ENCODE measurements around the gene DLD. TPM values are rescaled to one million over a fixed set of nuclear protein-coding genes. Genes with fewer than 3 reads are reported as not detected.

Gene DLD
- total RNA-seq, 1 donor from 2014 or later, result 59.8 TPM

DNA sequence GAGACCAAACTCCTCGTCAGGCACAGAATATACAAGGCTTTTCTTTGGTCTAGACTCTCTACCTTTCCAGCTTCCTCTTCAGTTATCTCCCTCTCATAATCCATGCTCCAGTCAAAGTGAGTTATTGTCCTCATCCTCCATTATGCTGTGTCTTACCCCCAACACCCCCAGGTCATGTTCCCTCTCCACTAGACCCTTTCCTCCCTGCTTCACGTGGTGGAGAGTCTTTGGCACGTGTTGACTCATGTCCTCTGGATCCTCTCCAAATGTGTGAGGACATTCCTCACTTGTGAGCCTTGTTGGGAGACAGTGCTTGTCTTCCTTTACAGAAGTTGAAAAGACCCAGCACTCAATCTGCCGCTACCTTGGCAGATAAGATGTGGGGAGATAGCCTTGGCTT is 36.0 kb upstream of the DLD start:
- H3K27me3 Mint-ChIP-seq (ENCODE audit: unreplicated experiment), result peaks cover 36% of the 10 kb centered on the region
- DNase-seq (ENCODE audit: extremely low spot score, unreplicated experiment), result no peak
- no peaks in the 10 kb centered on the region for H3K36me3 Mint-ChIP-seq (ENCODE audit: unreplicated experiment)
- no peak overlapping the region for H3K27ac Mint-ChIP-seq (ENCODE audit: unreplicated experiment)
- H3K4me1 Mint-ChIP-seq (ENCODE audit: unreplicated experiment), result peaks cover 7% of the 10 kb centered on the region
- TF ChIP-seq, protein P1, sequence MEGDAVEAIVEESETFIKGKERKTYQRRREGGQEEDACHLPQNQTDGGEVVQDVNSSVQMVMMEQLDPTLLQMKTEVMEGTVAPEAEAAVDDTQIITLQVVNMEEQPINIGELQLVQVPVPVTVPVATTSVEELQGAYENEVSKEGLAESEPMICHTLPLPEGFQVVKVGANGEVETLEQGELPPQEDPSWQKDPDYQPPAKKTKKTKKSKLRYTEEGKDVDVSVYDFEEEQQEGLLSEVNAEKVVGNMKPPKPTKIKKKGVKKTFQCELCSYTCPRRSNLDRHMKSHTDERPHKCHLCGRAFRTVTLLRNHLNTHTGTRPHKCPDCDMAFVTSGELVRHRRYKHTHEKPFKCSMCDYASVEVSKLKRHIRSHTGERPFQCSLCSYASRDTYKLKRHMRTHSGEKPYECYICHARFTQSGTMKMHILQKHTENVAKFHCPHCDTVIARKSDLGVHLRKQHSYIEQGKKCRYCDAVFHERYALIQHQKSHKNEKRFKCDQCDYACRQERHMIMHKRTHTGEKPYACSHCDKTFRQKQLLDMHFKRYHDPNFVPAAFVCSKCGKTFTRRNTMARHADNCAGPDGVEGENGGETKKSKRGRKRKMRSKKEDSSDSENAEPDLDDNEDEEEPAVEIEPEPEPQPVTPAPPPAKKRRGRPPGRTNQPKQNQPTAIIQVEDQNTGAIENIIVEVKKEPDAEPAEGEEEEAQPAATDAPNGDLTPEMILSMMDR (IDR thresholded peaks at IDR 0.05), result no peak
- H3K9me3 Mint-ChIP-seq (ENCODE audit: unreplicated experiment), result no peaks in the 10 kb centered on the region
- no peak overlapping the region for H3K4me3 Mint-ChIP-seq (ENCODE audit: unreplicated experiment)

DNA sequence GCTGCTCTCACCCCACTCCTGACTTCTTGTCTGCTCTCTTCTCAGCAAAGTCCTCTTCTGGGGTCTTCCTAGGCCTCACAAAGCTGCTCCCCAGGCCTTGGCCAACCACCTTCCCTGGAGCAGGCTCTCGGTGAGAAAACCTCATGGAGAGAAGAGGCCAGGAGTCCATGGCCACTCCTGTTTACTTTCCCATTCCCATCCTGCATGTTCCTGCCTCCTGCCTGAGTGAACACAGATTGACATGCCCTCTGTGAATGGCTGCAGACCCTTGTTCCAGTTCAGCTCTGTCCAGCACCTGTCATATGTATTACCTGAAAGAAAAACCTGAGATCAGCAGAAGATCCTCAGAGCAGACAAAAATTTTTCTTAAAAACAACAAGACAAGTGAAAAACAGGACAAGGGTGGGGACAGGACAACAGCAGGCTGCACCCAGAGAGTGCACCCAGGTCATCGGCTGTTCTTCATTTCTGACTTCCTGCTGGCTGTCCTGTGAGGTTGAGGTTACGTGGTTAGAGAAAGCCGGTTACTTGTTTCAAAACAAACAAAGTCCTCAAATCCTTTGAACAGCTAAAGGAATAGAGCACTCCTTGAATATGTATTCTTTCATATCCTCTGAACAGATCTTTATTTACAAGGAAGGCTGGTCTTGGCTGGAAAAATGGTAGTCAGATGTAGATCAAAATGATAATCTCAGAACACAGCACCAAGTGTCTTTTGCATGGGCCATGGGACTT is 34.0 kb upstream of the DLD start:
- TF ChIP-seq, protein P1 (IDR thresholded peaks at IDR 0.05), result no peak
- peaks cover 10% of the 10 kb centered on the region for H3K4me1 Mint-ChIP-seq (ENCODE audit: unreplicated experiment)
- H3K27me3 Mint-ChIP-seq (ENCODE audit: unreplicated experiment), result peaks cover 47% of the 10 kb centered on the region
- no peak for DNase-seq (ENCODE audit: extremely low spot score, unreplicated experiment)
- H3K9me3 Mint-ChIP-seq (ENCODE audit: unreplicated experiment), result no peaks in the 10 kb centered on the region
- H3K27ac Mint-ChIP-seq (ENCODE audit: unreplicated experiment), result no peak overlapping the region
- H3K36me3 Mint-ChIP-seq (ENCODE audit: unreplicated experiment), result no peaks in the 10 kb centered on the region
- no peak overlapping the region for H3K4me3 Mint-ChIP-seq (ENCODE audit: unreplicated experiment)

DNA sequence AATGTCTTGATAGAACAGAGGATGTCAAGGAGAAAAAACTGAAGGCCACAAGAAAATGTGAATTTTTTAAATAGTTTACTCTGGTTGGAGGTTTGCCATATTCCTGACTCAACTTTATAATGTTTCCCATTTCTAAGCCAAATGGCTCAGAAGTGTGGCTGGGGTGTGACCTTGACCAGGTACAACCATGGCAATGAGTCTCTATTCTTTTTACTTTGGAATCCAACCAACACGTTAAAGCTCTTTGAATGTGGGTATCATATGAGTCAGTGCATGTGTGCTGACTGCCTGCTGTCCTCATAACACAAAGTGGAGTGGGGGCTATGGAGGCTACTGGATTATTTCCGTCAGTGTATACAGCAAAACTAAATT is 33.5 kb upstream of the DLD start:
- Mint-ChIP-seq H3K4me1 (ENCODE audit: unreplicated experiment) (peaks cover 10% of the 10 kb centered on the region), H3K36me3 (ENCODE audit: unreplicated experiment) (no peaks in the 10 kb centered on the region), H3K27ac (ENCODE audit: unreplicated experiment) (no peak overlapping the region), H3K9me3 (ENCODE audit: unreplicated experiment) (no peaks in the 10 kb centered on the region), H3K27me3 (ENCODE audit: unreplicated experiment) (peaks cover 44% of the 10 kb centered on the region), H3K4me3 (ENCODE audit: unreplicated experiment) (no peak overlapping the region)
- TF ChIP-seq, protein P1 (IDR thresholded peaks at IDR 0.05), result no peak
- DNase-seq (ENCODE audit: extremely low spot score, unreplicated experiment), result no peak

DNA sequence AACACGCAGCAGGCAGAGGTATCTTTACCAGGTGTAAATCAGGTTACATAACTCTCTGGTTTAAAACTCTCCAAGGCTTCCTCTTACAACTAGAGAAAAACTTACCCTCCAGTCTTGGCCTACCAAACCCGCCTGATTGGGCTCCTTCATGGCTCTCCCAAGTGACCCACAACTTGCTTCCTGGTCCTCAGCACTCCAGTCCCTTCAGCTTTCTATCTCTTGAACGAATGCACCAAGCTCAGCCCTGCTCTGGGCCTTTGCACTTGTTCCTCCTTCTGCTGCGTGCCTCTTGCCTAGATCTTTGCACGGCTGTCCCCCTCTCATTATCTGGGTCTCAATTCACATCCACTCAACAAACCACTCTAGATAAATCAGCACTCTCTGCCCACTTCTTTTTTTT is 32.7 kb upstream of the DLD start:
- Mint-ChIP-seq H3K4me3 (ENCODE audit: unreplicated experiment) (no peak overlapping the region), H3K27ac (ENCODE audit: unreplicated experiment) (no peak overlapping the region), H3K36me3 (ENCODE audit: unreplicated experiment) (no peaks in the 10 kb centered on the region), H3K27me3 (ENCODE audit: unreplicated experiment) (peaks cover 44% of the 10 kb centered on the region), H3K4me1 (ENCODE audit: unreplicated experiment) (peaks cover 10% of the 10 kb centered on the region), H3K9me3 (ENCODE audit: unreplicated experiment) (no peaks in the 10 kb centered on the region)
- DNase-seq (ENCODE audit: extremely low spot score, unreplicated experiment), result no peak
- TF ChIP-seq, protein P1 (IDR thresholded peaks at IDR 0.05), result no peak

DNA sequence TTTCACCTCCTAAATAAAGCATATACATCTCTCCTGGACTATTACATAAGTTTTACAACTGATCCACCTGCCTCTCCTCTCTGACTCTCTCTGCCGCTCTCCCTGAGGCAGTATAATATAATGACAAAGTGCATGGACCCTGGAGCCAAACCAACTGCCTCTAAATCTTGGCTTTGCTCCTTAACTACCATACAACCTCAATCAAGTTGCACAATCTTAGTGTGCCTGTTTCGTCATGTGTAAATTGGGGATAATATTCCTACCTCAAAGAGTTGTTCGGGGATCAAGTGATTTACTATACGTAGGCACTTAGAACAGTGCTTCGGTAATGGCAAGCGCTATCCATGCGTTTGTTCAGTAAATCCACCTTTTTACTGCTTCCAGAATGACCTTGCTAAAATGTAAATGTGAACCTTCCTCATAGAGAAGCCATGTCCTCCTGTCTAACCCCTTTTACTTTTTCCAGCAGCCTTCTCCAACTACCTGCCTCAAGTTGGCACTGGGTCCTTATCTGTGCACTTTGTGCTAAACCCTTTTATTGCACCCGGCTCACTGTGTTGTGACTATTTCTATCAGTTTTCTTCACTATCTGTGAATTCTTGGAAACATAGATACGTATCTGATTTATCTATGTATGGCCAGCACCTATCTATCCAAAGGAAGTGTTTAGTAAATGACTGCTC is 30.6 kb upstream of the DLD start:
- no peaks in the 10 kb centered on the region for H3K36me3 Mint-ChIP-seq (ENCODE audit: unreplicated experiment)
- H3K27ac Mint-ChIP-seq (ENCODE audit: unreplicated experiment), result no peak overlapping the region
- H3K9me3 Mint-ChIP-seq (ENCODE audit: unreplicated experiment), result no peaks in the 10 kb centered on the region
- H3K27me3 Mint-ChIP-seq (ENCODE audit: unreplicated experiment), result peaks cover 41% of the 10 kb centered on the region
- TF ChIP-seq, protein P1 (IDR thresholded peaks at IDR 0.05), result no peak
- H3K4me1 Mint-ChIP-seq (ENCODE audit: unreplicated experiment), result peaks cover 10% of the 10 kb centered on the region
- DNase-seq (ENCODE audit: extremely low spot score, unreplicated experiment), result no peak
- no peak overlapping the region for H3K4me3 Mint-ChIP-seq (ENCODE audit: unreplicated experiment)
